PC-9 (cell line): ENCODE data around the gene PCAT6.

ENCODE experiments used
- EZH2 ChIP-seq: fragments of 200-600 bp; sonication (generic); IDR thresholded peaks from 2 replicates; pipeline ENCODE4 v1.8.0; 2017; ENCODE audit warnings: antibody characterized with exemption, low read depth
- TF ChIP-seq, protein P1 (sequence below): fragments of 200-600 bp; sonication (generic); conservative IDR thresholded peaks from 2 replicates; pipeline ENCODE4 v1.6.1; 2017; ENCODE audit warnings: mixed run types, antibody characterized with exemption, mild to moderate bottlenecking, moderate library complexity

DNA sequence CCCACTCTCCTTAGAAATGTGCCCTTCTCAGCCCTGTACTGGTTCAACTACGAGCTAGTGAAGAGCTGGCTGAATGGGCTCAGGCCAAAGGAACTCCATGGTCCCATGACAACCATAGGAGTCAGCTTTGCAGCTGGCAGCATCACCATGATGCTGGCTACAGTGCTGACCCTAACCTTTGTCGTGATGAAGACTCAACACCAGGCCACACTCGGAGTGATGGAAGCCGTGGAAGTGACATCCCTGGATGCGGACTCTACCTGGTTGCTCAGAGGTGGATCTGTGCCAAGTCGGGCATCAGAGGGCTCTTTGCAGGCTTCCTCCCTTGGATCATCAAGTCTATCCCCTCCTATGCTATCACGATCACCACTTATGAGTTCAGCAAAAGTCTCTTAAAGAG lies 14.1 kb upstream of the PCAT6 start:
- TF ChIP-seq, protein P1, sequence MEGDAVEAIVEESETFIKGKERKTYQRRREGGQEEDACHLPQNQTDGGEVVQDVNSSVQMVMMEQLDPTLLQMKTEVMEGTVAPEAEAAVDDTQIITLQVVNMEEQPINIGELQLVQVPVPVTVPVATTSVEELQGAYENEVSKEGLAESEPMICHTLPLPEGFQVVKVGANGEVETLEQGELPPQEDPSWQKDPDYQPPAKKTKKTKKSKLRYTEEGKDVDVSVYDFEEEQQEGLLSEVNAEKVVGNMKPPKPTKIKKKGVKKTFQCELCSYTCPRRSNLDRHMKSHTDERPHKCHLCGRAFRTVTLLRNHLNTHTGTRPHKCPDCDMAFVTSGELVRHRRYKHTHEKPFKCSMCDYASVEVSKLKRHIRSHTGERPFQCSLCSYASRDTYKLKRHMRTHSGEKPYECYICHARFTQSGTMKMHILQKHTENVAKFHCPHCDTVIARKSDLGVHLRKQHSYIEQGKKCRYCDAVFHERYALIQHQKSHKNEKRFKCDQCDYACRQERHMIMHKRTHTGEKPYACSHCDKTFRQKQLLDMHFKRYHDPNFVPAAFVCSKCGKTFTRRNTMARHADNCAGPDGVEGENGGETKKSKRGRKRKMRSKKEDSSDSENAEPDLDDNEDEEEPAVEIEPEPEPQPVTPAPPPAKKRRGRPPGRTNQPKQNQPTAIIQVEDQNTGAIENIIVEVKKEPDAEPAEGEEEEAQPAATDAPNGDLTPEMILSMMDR: no peak
- no peak for TF ChIP-seq EZH2
